ENCODE results near the gene VEGFB.

DNA sequence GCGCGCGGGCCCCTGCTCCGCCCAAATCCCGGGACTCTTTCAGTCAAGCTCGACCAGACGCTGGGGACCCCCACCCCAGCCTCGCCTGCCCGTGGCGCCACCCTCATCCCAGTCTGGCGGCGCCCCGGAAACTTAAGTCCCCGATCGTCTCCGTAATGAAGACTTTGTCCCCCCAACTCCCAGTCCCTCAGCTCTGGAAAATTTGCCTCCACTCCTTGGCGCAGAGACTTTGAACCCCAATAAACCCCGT is 17.3 kb downstream of the VEGFB start:
- TF ChIP-seq, protein P1, sequence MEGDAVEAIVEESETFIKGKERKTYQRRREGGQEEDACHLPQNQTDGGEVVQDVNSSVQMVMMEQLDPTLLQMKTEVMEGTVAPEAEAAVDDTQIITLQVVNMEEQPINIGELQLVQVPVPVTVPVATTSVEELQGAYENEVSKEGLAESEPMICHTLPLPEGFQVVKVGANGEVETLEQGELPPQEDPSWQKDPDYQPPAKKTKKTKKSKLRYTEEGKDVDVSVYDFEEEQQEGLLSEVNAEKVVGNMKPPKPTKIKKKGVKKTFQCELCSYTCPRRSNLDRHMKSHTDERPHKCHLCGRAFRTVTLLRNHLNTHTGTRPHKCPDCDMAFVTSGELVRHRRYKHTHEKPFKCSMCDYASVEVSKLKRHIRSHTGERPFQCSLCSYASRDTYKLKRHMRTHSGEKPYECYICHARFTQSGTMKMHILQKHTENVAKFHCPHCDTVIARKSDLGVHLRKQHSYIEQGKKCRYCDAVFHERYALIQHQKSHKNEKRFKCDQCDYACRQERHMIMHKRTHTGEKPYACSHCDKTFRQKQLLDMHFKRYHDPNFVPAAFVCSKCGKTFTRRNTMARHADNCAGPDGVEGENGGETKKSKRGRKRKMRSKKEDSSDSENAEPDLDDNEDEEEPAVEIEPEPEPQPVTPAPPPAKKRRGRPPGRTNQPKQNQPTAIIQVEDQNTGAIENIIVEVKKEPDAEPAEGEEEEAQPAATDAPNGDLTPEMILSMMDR (conservative IDR thresholded peaks at IDR 0.05; ENCODE audit: low read length): no peak
- no peak for TF ChIP-seq EZH2phosphoT487 (IDR thresholded peaks at IDR 0.05; ENCODE audit: borderline replicate concordance)
